SH-SY5Y (cell line): ENCODE results near the gene INSR.

Source experiments
- GATA2 ChIP-seq: IDR thresholded peaks from 2 replicates; pipeline ENCODE4 v1.6.1; 2011; ENCODE audit warnings: mild to moderate bottlenecking, low read depth, low read length
- GATA3 ChIP-seq: IDR thresholded peaks from 2 replicates; pipeline ENCODE4 v1.6.1; 2011; ENCODE audit warnings: low read depth, mild to moderate bottlenecking, low read length, moderate library complexity

GRCh38 chr19:7187605-7188339 lies 106.4 kb downstream of the INSR start:
- TF ChIP-seq GATA3, result no peak
- TF ChIP-seq GATA2, result no peak
